NCI-H446 treated with DMSO at 0.1 percent for 48 hours (cell line): Measurements from ENCODE around the gene ESF1.
"Not testable (repeated sequence)": the region's sequence is repeated elsewhere in the genome, so short reads cannot be mapped to it uniquely, and the experiment has no call there.

ENCODE experiments used
- DNase-seq: peaks from one replicate; lab custom pipeline; 2025; lab: John Stamatoyannopoulos, UW

ESF1 gene

GRCh38 chr20:13788167-13788834 is 3.6 kb upstream of the ESF1 start:
- DNase-seq, result peak; percentile 28

- no peak for DNase-seq
These were observed 1.6 kb upstream of the ESF1 start for GRCh38 chr20:13786143-13786828.

- no peak for DNase-seq
These were observed 337 bp downstream of the ESF1 start for GRCh38 chr20:13784271-13784892.

- no peak for DNase-seq
These were observed 1.2 kb downstream of the ESF1 start for GRCh38 chr20:13783528-13783927.

- DNase-seq, result no peak
These were observed 5.9 kb downstream of the ESF1 start for GRCh38 chr20:13778827-13779226.

- no peak for DNase-seq
These were observed 7.5 kb downstream of the ESF1 start for GRCh38 chr20:13777171-13777601.

GRCh38 chr20:13775867-13776266 is 8.9 kb downstream of the ESF1 start:
- DNase-seq, result no peak

- no peak for DNase-seq
These were observed 12.2 kb downstream of the ESF1 start for GRCh38 chr20:13772529-13772928.

- peak; percentile 12 for DNase-seq
These were observed 12.8 kb downstream of the ESF1 start for GRCh38 chr20:13771853-13772453.

- no peak for DNase-seq
These were observed 14.6 kb downstream of the ESF1 start for GRCh38 chr20:13770141-13770540.

GRCh38 chr20:13765868-13766416 is 18.8 kb downstream of the ESF1 start:
- no peak for DNase-seq

- DNase-seq, result no peak
These were observed 19.4 kb downstream of the ESF1 start for GRCh38 chr20:13765299-13765698.

- DNase-seq, result not testable (repeated sequence)
These were observed 24.2 kb downstream of the ESF1 start for GRCh38 chr20:13760451-13760946.

- no peak for DNase-seq
These were observed 25.8 kb downstream of the ESF1 start for GRCh38 chr20:13758884-13759283.

GRCh38 chr20:13756551-13756950 is 28.2 kb downstream of the ESF1 start:
- DNase-seq, result no peak

GRCh38 chr20:13755809-13756208 is 28.9 kb downstream of the ESF1 start:
- DNase-seq, result no peak

GRCh38 chr20:13753436-13754036 is 31.2 kb downstream of the ESF1 start:
- DNase-seq, result no peak

- no peak for DNase-seq
These were observed 34.9 kb downstream of the ESF1 start for GRCh38 chr20:13749811-13750210.

- no peak for DNase-seq
These were observed 38.9 kb downstream of the ESF1 start for GRCh38 chr20:13745784-13746183.

- no peak for DNase-seq
These were observed 40.4 kb downstream of the ESF1 start for GRCh38 chr20:13744352-13744751.

- no peak for DNase-seq
These were observed 42.8 kb downstream of the ESF1 start for GRCh38 chr20:13741879-13742278.
